ENCODE data around the gene CYP4A22.
"Not testable (repeated sequence)": the region's sequence is repeated elsewhere in the genome, so short reads cannot be mapped to it uniquely, and the experiment has no call there.

- not testable (repeated sequence) for TF ChIP-seq EP300, CTCF (IDR thresholded peaks at IDR 0.05)
Measured at GRCh38 chr1:47140358-47140757, 3.1 kb downstream of the CYP4A22 start.

All from gastroesophageal sphincter (tissue), 3 donors.